GM19468 (cell line): ENCODE results near the gene PDPR.
"Not testable (repeated sequence)": the region's sequence is repeated elsewhere in the genome, so short reads cannot be mapped to it uniquely, and the experiment has no call there.

Experiments
- ATAC-seq: cut with Tn5 transposase; IDR thresholded peaks from one replicate; pipeline ENCODE4 v1.9.1; 2021; ENCODE audit warnings: mild to moderate bottlenecking, moderate library complexity, moderate number of reproducible peaks; ENCODE audit not compliant: unreplicated experiment; ENCODE audit errors: extremely low read depth

PDPR gene

DNA sequence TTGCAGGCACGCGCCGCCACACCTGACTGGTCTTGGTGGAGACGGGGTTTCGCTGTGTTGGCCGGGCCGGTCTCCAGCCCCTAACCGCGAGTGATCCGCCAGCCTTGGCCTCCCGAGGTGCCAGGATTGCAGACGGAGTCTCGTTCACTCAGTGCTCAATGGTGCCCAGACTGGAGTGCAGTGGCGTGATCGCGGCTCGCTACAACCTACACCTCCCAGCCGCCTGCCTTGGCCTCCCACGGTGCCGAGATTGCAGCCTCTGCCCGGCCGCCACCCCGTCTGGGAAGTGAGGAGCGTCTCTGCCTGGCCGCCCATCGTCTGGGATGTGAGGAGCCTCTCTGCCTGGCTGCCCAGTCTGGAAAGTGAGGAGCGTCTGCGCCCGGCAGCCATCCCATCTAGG, 89.9 kb downstream of the PDPR start:
- not testable (repeated sequence) for ATAC-seq

GRCh38 chr16:70204668-70205405, 90.7 kb downstream of the PDPR start:
- ATAC-seq: not testable (repeated sequence)

- not testable (repeated sequence) for ATAC-seq
These were observed 92.2 kb downstream of the PDPR start for GRCh38 chr16:70206382-70206781.
